Measurements from ENCODE around the gene LRP11.

Gene LRP11

GRCh38 chr6:149900620-149901443 lies 36.7 kb upstream of the LRP11 start:
- Histone ChIP-seq H3K27me3 (ENCODE audit: insufficient read depth, low read length) (no peaks in the 10 kb centered on the region; the same call in 1 of the 2 replicates), H3K9me2 (ENCODE audit: low read depth, low read length) (no peaks in the 10 kb centered on the region), H3K9ac (ENCODE audit: low read length) (no peak overlapping the region), H4K20me1 (ENCODE audit: insufficient read depth, low read length) (no peaks in the 10 kb centered on the region), H3K36me3 (ENCODE audit: insufficient read depth, low read length) (no peaks in the 10 kb centered on the region), H3K9me3 (ENCODE audit: low read length) (no peaks in the 10 kb centered on the region), H3K27ac (ENCODE audit: low read depth, low read length, poor library complexity, severe bottlenecking) (no peak overlapping the region), H3K4me2 (ENCODE audit: low read length) (no peak overlapping the region), H3K4me1 (ENCODE audit: insufficient read depth, low read length, severe bottlenecking) (no peaks in the 10 kb centered on the region), H3K4me3 (ENCODE audit: low read depth, low read length, poor library complexity, severe bottlenecking) (no peak overlapping the region), H3K79me2 (ENCODE audit: insufficient read depth, low read length) (no peaks in the 10 kb centered on the region), H2AFZ (ENCODE audit: low read length) (no peak overlapping the region), H3F3A (ENCODE audit: insufficient read depth, low read length) (no peaks in the 10 kb centered on the region)
- TF ChIP-seq CTCF (IDR thresholded peaks at IDR 0.05; ENCODE audit: low read length) (no peak), EZH2 (IDR thresholded peaks at IDR 0.05; ENCODE audit: borderline replicate concordance, low read length) (no peak)

- H2AFZ ChIP-seq (ENCODE audit: low read length), result no peak overlapping the region
- H3K79me2 ChIP-seq (ENCODE audit: insufficient read depth, low read length), result no peaks in the 10 kb centered on the region
- no peak overlapping the region for H3K9ac ChIP-seq (ENCODE audit: low read length)
- H3K4me3 ChIP-seq (ENCODE audit: low read depth, low read length, poor library complexity, severe bottlenecking), result no peak overlapping the region
- no peaks in the 10 kb centered on the region for H3K4me1 ChIP-seq (ENCODE audit: insufficient read depth, low read length, severe bottlenecking)
- H3K4me2 ChIP-seq (ENCODE audit: low read length), result no peak overlapping the region
- H3K27me3 ChIP-seq (ENCODE audit: insufficient read depth, low read length), result no peaks in the 10 kb centered on the region; the same call in 1 of the 2 replicates
- no peaks in the 10 kb centered on the region for H3F3A ChIP-seq (ENCODE audit: insufficient read depth, low read length)
- no peaks in the 10 kb centered on the region for H4K20me1 ChIP-seq (ENCODE audit: insufficient read depth, low read length)
- H3K9me2 ChIP-seq (ENCODE audit: low read depth, low read length), result no peaks in the 10 kb centered on the region
- H3K27ac ChIP-seq (ENCODE audit: low read depth, low read length, poor library complexity, severe bottlenecking), result no peak overlapping the region
- no peak for TF ChIP-seq EZH2 (IDR thresholded peaks at IDR 0.05; ENCODE audit: borderline replicate concordance, low read length)
- TF ChIP-seq CTCF (IDR thresholded peaks at IDR 0.05; ENCODE audit: low read length), result no peak
- no peaks in the 10 kb centered on the region for H3K36me3 ChIP-seq (ENCODE audit: insufficient read depth, low read length)
- H3K9me3 ChIP-seq (ENCODE audit: low read length), result no peaks in the 10 kb centered on the region
Measured at GRCh38 chr6:149899926-149900619, 35.9 kb upstream of the LRP11 start.

- Histone ChIP-seq H3K9me3 (ENCODE audit: low read length) (no peaks in the 10 kb centered on the region), H3K36me3 (ENCODE audit: insufficient read depth, low read length) (no peaks in the 10 kb centered on the region), H3K4me2 (ENCODE audit: low read length) (no peak overlapping the region), H3K9me2 (ENCODE audit: low read depth, low read length) (no peaks in the 10 kb centered on the region), H2AFZ (ENCODE audit: low read length) (no peak overlapping the region), H3K27ac (ENCODE audit: low read depth, low read length, poor library complexity, severe bottlenecking) (no peak overlapping the region), H3K79me2 (ENCODE audit: insufficient read depth, low read length) (no peaks in the 10 kb centered on the region), H4K20me1 (ENCODE audit: insufficient read depth, low read length) (no peaks in the 10 kb centered on the region), H3K9ac (ENCODE audit: low read length) (no peak overlapping the region), H3K27me3 (ENCODE audit: insufficient read depth, low read length) (no peaks in the 10 kb centered on the region; the same call in 1 of the 2 replicates), H3F3A (ENCODE audit: insufficient read depth, low read length) (no peaks in the 10 kb centered on the region), H3K4me1 (ENCODE audit: insufficient read depth, low read length, severe bottlenecking) (no peaks in the 10 kb centered on the region), H3K4me3 (ENCODE audit: low read depth, low read length, poor library complexity, severe bottlenecking) (no peak overlapping the region)
- TF ChIP-seq CTCF (IDR thresholded peaks at IDR 0.05; ENCODE audit: low read length) (no peak), EZH2 (IDR thresholded peaks at IDR 0.05; ENCODE audit: borderline replicate concordance, low read length) (no peak)
Measured at GRCh38 chr6:149899486-149899885, 35.3 kb upstream of the LRP11 start.

Measured in OCI-LY1 (cell line).